Measurements from ENCODE around the gene MPPED2. TPM values are rescaled to one million over a fixed set of nuclear protein-coding genes. Genes with fewer than 3 reads are reported as not detected.

The MPPED2 gene
- total and polyA plus RNA-seq, 10 of the 15 experiments (the other 5 are each of a cell fraction or from before 2014, with no cell fraction given): not detected

GRCh38 chr11:30414244-30414643, 171.9 kb downstream of the MPPED2 start (continued):
- TF ChIP-seq TAF1 (IDR thresholded peaks at IDR 0.05; ENCODE audit: borderline replicate concordance, low read depth, low read length) (no peak), SPI1 (IDR thresholded peaks at IDR 0.05; ENCODE audit: borderline replicate concordance, insufficient read depth, low read depth, low read length) (no peak)

- CTCF ChIA-PET: interaction anchor here (0.7 kb wide), 1 partner anchor 23 kb away, joined by 3 read pairs; no protein-coding TSS in a partner anchor
- intact Hi-C loops (cut with micrococcal nuclease; ENCODE audit: unreplicated experiment): no loop called here
- RAD21 ChIA-PET (ENCODE audit: unreplicated experiment): no interaction called here
- TF ChIP-seq MXI1 (IDR thresholded peaks at IDR 0.05; ENCODE audit: low read depth, low read length): no peak
- TF ChIP-seq BCLAF1 (IDR thresholded peaks at IDR 0.05): no peak
- TF ChIP-seq BMI1 (IDR thresholded peaks at IDR 0.05; ENCODE audit: borderline replicate concordance): no peak
- no peak for TF ChIP-seq MLLT1 (IDR thresholded peaks at IDR 0.05)
- TF ChIP-seq MEF2B (IDR thresholded peaks at IDR 0.05; ENCODE audit: partially characterized antibody, poor library complexity, severe bottlenecking): no peak
- TF ChIP-seq BHLHE40 (IDR thresholded peaks at IDR 0.05; ENCODE audit: borderline replicate concordance in 1 of 2, low read depth in 2 of 2, low read length in 1 of 2): no peak
- TF ChIP-seq TBL1XR1 (IDR thresholded peaks at IDR 0.05; ENCODE audit: low read depth, low read length): no peak
- H3K4me1 ChIP-seq (ENCODE audit: control insufficient read depth, insufficient read depth, low read length): no peaks in the 10 kb centered on the region
- DNase-seq (ENCODE audit: low read depth, low spot score): no peak
- H2AFZ ChIP-seq (ENCODE audit: control insufficient read depth, low read depth, low read length): no peak overlapping the region
- H3K36me3 ChIP-seq (ENCODE audit: control insufficient read depth in 2 of 2, insufficient read depth in 2 of 2, low read length in 1 of 2): no peaks in the 10 kb centered on the region
- SMC1A ChIA-PET (ENCODE audit: uncharacterized antibody, unreplicated experiment): no interaction called here
- no peaks in the 10 kb centered on the region for H3K9me3 ChIP-seq (replicated peaks; ENCODE audit: control insufficient read depth, insufficient read depth, low read length)
- H3K27me3 ChIP-seq (replicated peaks in 1 of 2; ENCODE audit: control insufficient read depth in 2 of 2, insufficient read depth in 2 of 2, low read length in 1 of 2): no peaks in the 10 kb centered on the region; a peak in 2 of 4 replicates
- WGBS (ENCODE audit: insufficient coverage, insufficient replicate concordance, low lambda C conversion rate, missing lambda C conversion rate): 10% methylated on average over 2 of the region's 2 CpGs
- POLR2A ChIA-PET: no interaction called here
- no peak for FAIRE-seq
- in situ Hi-C loops (cut with MboI): no loop called here
- H3K4me2 ChIP-seq (ENCODE audit: control insufficient read depth, insufficient read depth): no peak overlapping the region
- H3K4me3 ChIP-seq: no peak overlapping the region
- no peak overlapping the region for H3K9ac ChIP-seq (ENCODE audit: control insufficient read depth, insufficient read depth, low read length)
- H4K20me1 ChIP-seq (ENCODE audit: control insufficient read depth, insufficient read depth): no peaks in the 10 kb centered on the region
- H3K27ac ChIP-seq (ENCODE audit: control insufficient read depth, insufficient read depth): no peak overlapping the region
- ATAC-seq: no peak
- no peaks in the 10 kb centered on the region for H3K79me2 ChIP-seq (ENCODE audit: control insufficient read depth, insufficient read depth, low read length)
- BruUV-seq (replicated peaks): no TSS peak
Observed at GRCh38 chr11:30412509-30412908, 173.6 kb downstream of the MPPED2 start.

All from GM12878 (cell line).